GM18868 (cell line): ENCODE results near the gene MOK.
A peak's percentile ranks its signal among the peaks of the same experiment; 100 is the strongest.
"Not testable (repeated sequence)": the region's sequence is repeated elsewhere in the genome, so short reads cannot be mapped to it uniquely, and the experiment has no call there.

Experiments
- ATAC-seq: cut with Tn5 transposase; IDR thresholded peaks from one replicate; pipeline ENCODE4 v1.9.1; 2021; ENCODE audit warnings: mild to moderate bottlenecking, moderate library complexity; ENCODE audit not compliant: unreplicated experiment

MOK gene

GRCh38 chr14:102321456-102322422 lies 16.8 kb upstream of the MOK start:
- ATAC-seq: no peak

DNA sequence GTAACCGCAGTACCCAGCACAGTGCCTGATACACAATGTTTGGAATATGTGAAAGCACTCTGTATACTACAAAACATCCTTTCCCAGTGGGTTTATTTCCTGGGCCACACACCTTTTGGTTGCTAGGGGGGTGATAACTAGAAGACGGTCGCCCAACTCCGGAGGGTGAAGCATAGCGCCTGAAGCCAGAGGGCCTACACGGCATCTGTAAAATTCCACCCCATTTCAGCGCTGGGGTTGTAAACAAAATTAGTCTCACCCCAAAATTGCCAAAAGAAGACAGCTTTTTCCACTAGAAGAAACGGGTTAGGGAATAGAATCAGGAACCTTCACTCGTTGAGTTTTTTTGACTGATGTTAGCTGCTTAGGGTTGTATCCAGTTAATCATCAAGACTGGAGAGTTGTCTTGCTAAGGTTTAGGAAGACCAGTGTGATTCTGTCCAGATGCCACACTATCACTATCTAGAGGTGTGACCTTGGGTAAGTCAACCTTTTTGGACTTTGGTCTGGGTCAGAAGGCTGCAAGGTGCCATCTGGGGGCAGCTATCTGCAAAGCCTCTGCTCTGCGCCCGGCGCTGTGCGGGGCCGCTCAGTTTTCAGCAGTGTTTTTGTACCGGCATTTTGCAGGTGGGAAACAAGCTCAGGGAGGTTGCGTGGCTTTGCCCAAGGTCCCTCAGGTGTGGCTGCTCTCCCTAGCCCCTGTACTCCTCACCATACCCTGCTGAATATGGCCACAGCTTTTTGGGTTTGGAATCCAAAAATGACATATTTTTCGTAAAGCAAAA lies 15.9 kb upstream of the MOK start:
- no peak for ATAC-seq

DNA sequence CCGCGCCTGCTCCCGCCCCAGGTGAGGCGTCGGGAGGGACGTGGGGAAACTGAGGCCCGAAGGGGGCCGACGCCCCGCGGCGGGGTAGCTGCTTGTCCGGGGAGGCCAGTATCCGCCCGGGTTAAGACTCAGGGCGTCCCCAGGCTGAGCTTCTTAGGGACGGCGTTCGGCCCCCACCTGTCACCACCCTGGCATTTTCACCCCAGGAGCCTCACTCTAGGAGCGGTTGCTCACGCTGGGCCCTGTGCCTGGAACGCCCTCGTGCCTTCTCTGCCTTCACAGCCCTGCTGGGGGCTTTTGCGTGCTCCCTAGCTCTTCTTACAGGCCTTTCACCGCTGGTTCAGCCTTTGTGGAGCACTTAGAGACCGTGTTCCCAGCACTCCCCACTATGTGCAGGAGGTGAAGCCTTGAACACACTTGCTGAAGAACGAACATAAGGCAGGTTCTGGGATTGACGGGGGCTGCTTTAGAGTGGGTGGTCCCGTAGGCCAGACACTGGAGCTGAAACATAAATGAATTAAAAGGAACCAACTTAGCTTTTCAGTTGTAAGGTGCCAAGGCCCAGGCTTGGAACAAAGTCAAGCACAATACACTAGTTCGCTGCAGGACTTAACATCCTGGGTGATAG lies 15.2 kb upstream of the MOK start:
- peak; percentile 12 for ATAC-seq

- peak; percentile 72 for ATAC-seq
These were observed 14.5 kb upstream of the MOK start, which contains the start of gene ZNF839 for GRCh38 chr14:102319351-102320032. Gene ZNF839, plus strand, starts transcription at chr14:102319746. Its CDS starts 20 bp downstream, at chr14:102319766.

DNA sequence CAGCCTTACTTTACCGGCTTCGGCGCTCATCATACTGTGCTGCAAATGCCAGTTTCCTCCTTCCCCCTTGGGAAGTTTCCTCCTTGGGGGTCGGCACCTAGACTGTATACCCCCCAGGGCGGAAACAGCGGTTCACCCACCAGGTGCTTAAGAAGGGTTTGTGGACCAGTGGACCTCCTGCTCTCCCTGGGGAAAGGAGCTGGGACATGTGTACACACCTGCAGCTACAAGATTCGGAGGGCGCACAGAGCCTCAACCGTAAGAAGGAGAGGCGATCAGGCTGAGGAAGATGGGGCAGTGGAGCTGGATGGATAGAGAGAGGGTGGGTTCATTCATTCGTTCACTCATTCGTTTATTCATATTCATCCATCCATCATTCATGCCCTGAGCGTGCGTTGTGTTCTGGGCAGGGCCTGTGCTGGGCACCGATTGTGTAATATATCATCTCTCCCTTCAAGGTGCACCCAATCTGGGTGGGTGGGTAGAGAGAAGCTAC lies 13.9 kb upstream of the MOK start:
- ATAC-seq: no peak

DNA sequence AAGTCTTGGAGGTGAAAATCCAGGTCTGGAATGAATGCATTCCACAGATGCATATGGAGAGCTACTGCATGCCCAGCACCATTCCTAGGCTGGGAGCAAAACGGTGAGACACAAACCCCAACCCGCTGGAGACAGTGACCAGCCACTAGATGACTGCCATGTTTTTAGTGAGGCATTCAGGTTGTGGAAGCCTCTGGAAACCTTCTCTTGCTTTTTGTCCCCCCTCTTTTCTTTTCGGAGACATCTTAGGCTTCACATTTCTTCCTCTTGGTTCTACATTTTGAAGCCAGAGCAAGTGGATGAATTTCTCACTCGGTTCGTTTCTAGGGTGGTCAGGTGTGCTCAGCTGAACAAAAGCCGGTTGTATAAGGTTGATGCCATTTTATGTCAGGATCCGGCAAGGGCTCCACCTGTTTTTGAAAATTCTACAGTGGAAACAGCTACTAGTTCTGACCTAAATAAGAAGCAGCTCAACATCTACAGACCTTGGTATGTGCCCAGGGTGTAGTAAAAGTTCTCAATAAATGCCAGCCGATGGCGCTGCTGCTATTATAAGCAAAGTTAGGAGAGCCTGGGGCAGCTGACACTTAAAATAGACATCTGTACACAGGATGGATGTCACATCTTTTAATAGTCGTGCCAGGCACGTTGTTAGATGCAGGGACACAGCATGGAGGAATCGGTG lies 12.7 kb upstream of the MOK start:
- no peak for ATAC-seq

- ATAC-seq: peak; percentile 56
These were observed 12.0 kb upstream of the MOK start for GRCh38 chr14:102316743-102317563.

DNA sequence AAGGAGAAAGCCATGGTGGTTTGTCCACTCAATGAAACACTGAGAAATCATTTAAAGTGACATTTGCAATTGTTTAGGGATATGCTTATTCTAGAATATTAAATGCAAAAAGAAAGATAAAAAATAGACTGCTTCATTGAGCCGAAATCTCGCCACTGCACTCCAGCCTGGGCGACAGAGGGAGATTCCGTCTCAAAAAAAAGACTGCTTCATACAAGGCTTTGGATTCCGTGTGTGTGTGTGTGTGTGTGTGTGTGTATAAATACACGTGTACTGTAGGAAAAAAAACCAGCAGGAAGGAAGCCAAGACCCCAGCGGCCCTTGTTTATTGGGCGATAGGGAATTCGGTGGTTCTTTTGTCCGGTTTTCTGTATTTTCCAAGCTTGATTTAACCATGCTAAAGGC lies 11.4 kb upstream of the MOK start:
- no peak for ATAC-seq

DNA sequence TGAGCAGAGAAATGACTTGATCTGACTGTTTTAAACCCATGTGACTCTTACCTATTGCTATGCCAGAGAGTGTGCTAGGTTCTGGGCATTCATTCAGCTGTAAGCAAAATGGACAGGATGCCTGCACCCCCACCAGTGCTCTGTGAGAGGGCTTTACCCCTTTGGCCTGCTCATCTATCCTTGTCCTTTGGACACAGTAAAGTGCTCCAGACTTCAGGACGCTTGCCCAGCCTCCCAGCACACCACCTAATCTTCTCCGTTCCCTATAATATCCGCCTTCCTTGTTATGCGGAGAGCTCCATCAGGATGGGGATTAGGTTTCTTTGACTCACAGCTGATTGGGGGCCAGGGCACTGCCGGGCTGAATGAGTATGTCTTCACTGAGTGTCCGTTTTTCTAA lies 10.2 kb upstream of the MOK start:
- no peak for ATAC-seq

DNA sequence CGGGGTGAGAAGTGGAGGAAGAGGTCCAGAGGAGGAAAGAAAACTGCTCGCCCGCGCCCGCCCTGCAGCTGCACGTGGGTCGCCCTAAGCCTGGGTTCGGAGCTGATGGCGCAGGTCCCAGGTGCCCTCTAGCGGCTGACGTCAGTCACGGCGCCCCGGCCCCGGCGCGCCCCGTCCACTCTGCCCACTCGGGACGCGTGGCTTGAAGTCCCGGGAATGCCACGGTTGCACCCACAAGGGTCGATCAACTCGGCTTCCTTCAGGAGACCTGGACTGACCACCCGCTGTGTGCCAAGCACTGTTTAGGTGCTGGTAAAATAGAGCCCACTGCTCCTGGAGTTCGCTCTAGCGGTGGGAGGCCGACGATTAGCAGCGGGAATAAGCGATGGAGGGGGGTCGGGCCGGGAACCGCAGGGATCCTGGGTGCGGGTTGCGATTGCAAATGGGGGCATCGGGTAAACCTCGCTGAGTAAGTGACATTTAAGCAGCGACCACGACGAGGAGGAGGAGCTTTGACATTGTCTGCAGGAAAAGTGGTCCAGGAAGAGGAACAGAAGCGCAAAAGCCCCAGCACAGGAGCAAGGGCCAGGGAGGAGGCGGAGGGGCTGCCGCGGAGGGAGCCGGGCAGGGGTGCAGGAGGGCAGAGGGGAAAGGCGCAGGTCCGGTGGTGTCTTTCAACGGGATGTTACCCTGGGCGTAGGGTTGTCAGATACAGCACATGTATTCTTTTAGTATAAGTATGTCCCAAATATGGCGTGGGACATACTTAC lies 9.5 kb upstream of the MOK start:
- ATAC-seq: peak; percentile 47

DNA sequence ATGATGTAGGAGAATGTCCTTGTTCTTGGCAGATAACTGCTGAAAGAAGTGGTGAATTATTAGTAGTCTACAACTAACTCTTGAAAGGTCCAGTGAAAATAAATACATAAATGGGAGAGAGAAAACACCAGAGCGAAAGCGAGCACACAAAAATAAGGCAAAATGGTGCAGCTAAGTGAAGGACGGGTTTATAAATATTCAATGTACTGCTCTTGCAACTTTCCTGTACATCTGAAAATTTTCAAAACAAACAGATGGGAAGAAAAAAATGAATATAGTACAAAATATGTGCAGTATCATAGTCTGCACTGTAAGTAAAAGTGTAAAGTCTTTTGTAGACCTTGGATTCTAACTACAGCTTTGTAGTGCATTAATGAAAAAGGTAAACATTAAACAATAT lies 1.3 kb downstream of the MOK start:
- ATAC-seq: no peak

DNA sequence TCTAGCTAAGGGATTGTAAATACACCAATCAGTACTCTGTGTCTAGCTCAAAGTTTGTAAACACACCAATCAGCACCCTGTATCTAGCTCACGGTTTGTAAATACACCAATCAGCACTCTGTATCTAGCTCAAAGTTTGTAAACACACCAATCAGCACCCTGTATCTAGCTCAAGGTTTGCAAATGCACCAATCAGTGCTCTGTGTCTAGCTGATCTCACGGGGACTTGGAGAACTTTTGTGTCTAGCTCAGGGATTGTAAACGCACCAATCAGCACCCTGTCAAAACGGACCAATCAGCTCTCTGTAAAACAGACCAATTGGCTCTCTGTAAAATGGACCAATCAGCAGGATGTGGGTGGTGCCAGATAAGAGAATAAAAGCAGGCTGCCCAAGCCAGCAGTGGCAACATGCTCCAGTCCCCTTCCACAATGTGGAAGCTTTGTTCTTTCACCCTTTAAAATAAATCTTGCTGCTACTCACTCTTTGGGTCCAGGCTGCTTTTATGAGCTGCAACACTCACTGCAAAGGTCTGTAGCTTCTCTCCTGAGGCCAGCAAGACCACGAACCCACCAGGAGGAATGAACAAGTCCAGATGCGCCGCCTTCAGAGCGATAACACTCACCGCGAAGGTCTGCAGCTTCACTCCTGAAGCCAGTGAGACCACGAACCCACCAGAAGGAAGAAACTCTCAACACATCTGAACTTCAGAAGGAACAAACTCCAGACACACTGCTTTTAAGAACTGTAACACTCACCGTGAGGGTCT lies 6.5 kb downstream of the MOK start:
- ATAC-seq: not testable (repeated sequence)

- no peak for ATAC-seq
These were observed 7.4 kb downstream of the MOK start for GRCh38 chr14:102297436-102298170.

GRCh38 chr14:102295270-102295669 lies 9.7 kb downstream of the MOK start:
- ATAC-seq: no peak

DNA sequence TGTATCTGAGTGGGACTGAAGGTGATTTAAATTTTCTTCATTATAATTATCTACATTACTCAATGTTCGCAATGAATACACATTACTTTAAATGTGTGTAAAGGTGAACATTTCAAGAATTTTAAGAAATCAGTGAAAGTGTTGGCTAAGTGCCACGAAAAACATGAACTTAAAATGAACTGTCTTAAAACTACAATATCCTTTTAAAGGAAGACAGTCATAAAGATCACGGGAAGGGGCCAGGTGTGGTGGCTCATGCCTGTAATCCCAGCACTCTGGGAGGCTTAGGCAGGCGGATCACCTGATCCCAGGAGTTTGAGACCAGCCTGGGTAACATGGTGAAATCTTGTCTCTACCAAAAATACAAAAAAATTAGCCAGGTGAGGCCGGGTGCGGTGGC lies 11.2 kb downstream of the MOK start:
- ATAC-seq: no peak

DNA sequence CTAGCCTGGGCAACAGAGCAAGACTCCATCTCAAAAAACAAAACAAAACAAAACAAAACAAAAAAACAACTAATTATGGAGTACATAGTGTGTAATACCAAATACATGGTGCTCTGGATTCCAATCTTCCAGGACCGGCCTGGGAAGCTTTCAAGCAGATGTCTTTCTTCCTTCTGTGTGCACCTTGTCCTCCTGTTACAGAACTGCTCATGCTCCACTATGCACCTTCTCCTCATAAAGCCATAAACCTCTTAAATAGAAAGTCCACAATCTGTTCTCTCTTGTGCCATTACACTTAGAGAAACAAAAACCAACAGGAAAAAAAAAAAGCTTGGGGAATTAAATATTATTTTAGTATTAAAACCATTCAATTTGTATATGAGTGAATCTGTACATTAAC lies 12.5 kb downstream of the MOK start:
- no peak for ATAC-seq

GRCh38 chr14:102288139-102288538 lies 16.8 kb downstream of the MOK start:
- no peak for ATAC-seq
